WTC11 (cell line): ENCODE measurements around the gene NUB1.

Experiments used
- CTCF ChIP-seq: fragments of 200-600 bp; IDR thresholded peaks from 2 replicates; pipeline ENCODE4 v1.8.0; 2022; ENCODE audit warnings: antibody characterized with exemption
- ELF4 ChIP-seq: sonication (generic); formaldehyde crosslinking; IDR thresholded peaks from 2 replicates; pipeline ENCODE4 v1.8.1; 2022; ENCODE audit warnings: low read depth, mild to moderate bottlenecking, moderate library complexity, missing genetic modification reagents
- FOXJ3 ChIP-seq: sonication (generic); formaldehyde crosslinking; IDR thresholded peaks from 2 replicates; pipeline ENCODE4 v1.9.0; 2021; ENCODE audit warnings: missing genetic modification reagents, mild to moderate bottlenecking, borderline replicate concordance
- JUN ChIP-seq: sonication (generic); formaldehyde crosslinking; IDR thresholded peaks from 2 replicates; pipeline ENCODE4 v1.8.0; 2023; ENCODE audit warnings: mild to moderate bottlenecking, missing genetic modification reagents
- SOX15 ChIP-seq: fragments of 250-450 bp; sonication (Bioruptor Pico); IDR thresholded peaks from 2 replicates; pipeline ENCODE4 v1.9.0; 2021; ENCODE audit warnings: mild to moderate bottlenecking
- TP53 ChIP-seq: sonication (generic); formaldehyde crosslinking; IDR thresholded peaks from 2 replicates; pipeline ENCODE4 v1.8.1; 2023; ENCODE audit warnings: mild to moderate bottlenecking, missing genetic modification reagents
- ZNF532 ChIP-seq: fragments of 250-450 bp; sonication (Bioruptor Pico); IDR thresholded peaks from 2 replicates; pipeline ENCODE4 v1.9.0; 2021; ENCODE audit warnings: mild to moderate bottlenecking, borderline replicate concordance
- TF ChIP-seq, protein P1 (sequence below): sonication (generic); formaldehyde crosslinking; IDR thresholded peaks from 2 replicates; pipeline ENCODE4 v1.8.1; 2022; ENCODE audit warnings: low read depth, mild to moderate bottlenecking, moderate library complexity, missing genetic modification reagents, borderline replicate concordance

DNA sequence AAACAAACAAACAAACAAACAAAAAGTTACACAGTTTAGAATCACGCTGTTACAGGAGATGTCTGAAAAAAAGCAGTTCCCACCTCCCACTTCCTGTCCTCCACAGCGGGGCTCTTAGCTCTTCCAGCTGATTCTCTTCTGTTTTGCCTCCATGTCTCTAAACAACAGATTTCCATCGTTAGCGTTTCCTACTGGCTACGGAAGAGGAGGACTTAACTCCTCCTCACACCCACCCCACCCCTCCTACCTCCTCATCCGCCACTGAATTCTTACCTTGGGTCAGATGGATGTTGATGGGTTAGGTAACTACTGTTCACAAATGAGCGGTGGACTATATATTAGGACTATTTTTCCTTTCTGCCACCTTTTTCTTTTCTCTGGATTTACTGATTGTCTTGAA, 36.8 kb upstream of the NUB1 start:
- TF ChIP-seq CTCF = no peak
- no peak for TF ChIP-seq TP53
- no peak for TF ChIP-seq ZNF532 (CRISPR knock-in tag)
- no peak for TF ChIP-seq SOX15 (CRISPR knock-in tag)
- TF ChIP-seq ELF4 (CRISPR knock-in tag) = no peak
- TF ChIP-seq JUN (CRISPR knock-in tag) = no peak
- no peak for TF ChIP-seq FOXJ3 (CRISPR knock-in tag)
- TF ChIP-seq, protein P1, sequence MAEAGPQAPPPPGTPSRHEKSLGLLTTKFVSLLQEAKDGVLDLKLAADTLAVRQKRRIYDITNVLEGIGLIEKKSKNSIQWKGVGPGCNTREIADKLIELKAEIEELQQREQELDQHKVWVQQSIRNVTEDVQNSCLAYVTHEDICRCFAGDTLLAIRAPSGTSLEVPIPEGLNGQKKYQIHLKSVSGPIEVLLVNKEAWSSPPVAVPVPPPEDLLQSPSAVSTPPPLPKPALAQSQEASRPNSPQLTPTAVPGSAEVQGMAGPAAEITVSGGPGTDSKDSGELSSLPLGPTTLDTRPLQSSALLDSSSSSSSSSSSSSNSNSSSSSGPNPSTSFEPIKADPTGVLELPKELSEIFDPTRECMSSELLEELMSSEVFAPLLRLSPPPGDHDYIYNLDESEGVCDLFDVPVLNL = no peak
